Osteoblast (primary cell): ENCODE measurements around the gene PIP4K2C. TPM values are rescaled to one million over a fixed set of nuclear protein-coding genes. Genes with fewer than 3 reads are reported as not detected.
A peak's percentile ranks its signal among the peaks of the same experiment; 100 is the strongest.

Source experiments
- DNase-seq: peaks from one replicate; pipeline ENCODE4 v3.0.0; 2011; ENCODE audit warnings: low spot score, mixed read lengths; ENCODE audit not compliant: insufficient read length; ENCODE audit errors: missing footprints
- H2AFZ ChIP-seq: 2 replicates; pipeline ENCODE4 v1.6.0; 2011; ENCODE audit warnings: mild to moderate bottlenecking, low read length
- H3K27ac ChIP-seq: 2 replicates; pipeline ENCODE4 v1.5.1; 2011; ENCODE audit warnings: mild to moderate bottlenecking, low read depth, low read length, moderate library complexity
- H3K27me3 ChIP-seq: 2 replicates; pipeline ENCODE4 v1.6.0; 2012; ENCODE audit warnings: mild to moderate bottlenecking, control low read depth, inconsistent platforms, low read length, moderate library complexity; ENCODE audit not compliant: insufficient read depth
- H3K36me3 ChIP-seq: 2 replicates; pipeline ENCODE4 v1.5.1; 2011; ENCODE audit warnings: mild to moderate bottlenecking, low read length, control low read depth, moderate library complexity; ENCODE audit not compliant: insufficient read depth
- H3K4me1 ChIP-seq: 2 replicates; pipeline ENCODE4 v1.5.1; 2011; ENCODE audit warnings: mild to moderate bottlenecking, low read length, control low read depth, moderate library complexity; ENCODE audit not compliant: insufficient read depth
- H3K4me2 ChIP-seq: 2 replicates; pipeline ENCODE4 v1.6.0; 2011; ENCODE audit warnings: mild to moderate bottlenecking, low read length; ENCODE audit not compliant: insufficient read depth
- H3K4me3 ChIP-seq: fragments of 200-600 bp; sonication (generic); 3 replicates; pipeline ENCODE4 v1.5.1; 2012; ENCODE audit warnings: mild to moderate bottlenecking, low read length, inconsistent platforms; ENCODE audit not compliant: insufficient read depth
- H3K79me2 ChIP-seq: 2 replicates; pipeline ENCODE4 v1.6.0; 2012; ENCODE audit warnings: mild to moderate bottlenecking, low read length, control low read depth, inconsistent platforms; ENCODE audit not compliant: insufficient read depth
- H3K9me3 ChIP-seq: 2 replicates; pipeline ENCODE4 v1.5.1; 2011; ENCODE audit warnings: low read depth, low read length, control low read depth
- H4K20me1 ChIP-seq: 2 replicates; pipeline ENCODE4 v1.6.0; 2012; ENCODE audit warnings: mild to moderate bottlenecking, low read length, control low read depth; ENCODE audit not compliant: insufficient read depth
- CTCF ChIP-seq: IDR thresholded peaks from 2 replicates; pipeline ENCODE4 v1.5.1; 2011; ENCODE audit warnings: mild to moderate bottlenecking, low read depth, low read length, moderate library complexity; ENCODE audit errors: extremely low read depth
- total RNA-seq: library from RNA; depleted of rRNA; stranded (reverse); fragments of >200 nt; gene quantifications from 2 replicates; pipeline ENCODE4 v1.2.3, GENCODE V29; 2012

The PIP4K2C gene
- total RNA-seq, 1 donor = 36.6 TPM

DNA sequence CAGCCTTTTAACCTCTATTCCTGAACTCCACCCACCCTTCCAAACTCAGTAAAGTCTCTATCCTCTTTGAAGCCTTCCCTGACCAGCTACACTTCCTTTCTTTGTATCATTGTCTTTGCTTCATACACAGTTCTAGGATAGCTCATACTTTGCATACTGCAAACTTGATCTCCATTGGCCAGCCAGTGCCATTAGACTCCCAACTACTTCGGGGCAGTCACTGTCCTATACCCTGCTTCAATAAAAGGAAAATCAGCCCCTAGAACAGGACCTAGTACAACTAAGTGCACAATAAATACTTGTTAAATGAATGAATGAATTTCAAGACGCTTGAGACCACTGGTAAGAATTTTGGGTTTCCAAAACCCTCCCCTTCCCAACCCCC is 521 bp upstream of the PIP4K2C start:
- no peaks in the 10 kb centered on the region for H4K20me1 ChIP-seq
- no peaks in the 10 kb centered on the region for H3K9me3 ChIP-seq
- TF ChIP-seq CTCF = no peak
- H3K79me2 ChIP-seq = peaks cover 7% of the 10 kb centered on the region
- no peaks in the 10 kb centered on the region for H3K36me3 ChIP-seq
- peaks cover 9% of the 10 kb centered on the region for H3K4me1 ChIP-seq
- peak overlapping the region; percentile 94 for H3K4me3 ChIP-seq
- H3K4me2 ChIP-seq = peak overlapping the region; percentile 92
- peaks cover 26% of the 10 kb centered on the region for H3K27me3 ChIP-seq
- peak overlapping the region; percentile 41 for H3K27ac ChIP-seq
- peak overlapping the region; percentile 97 for H2AFZ ChIP-seq
- DNase-seq = no peak

GRCh38 chr12:57591782-57592325 is 862 bp downstream of the PIP4K2C start:
- H3K4me2 ChIP-seq = peak overlapping the region; percentile 92
- peaks cover 16% of the 10 kb centered on the region for H3K27me3 ChIP-seq

GRCh38 chr12:57592551-57593165 is 1.7 kb downstream of the PIP4K2C start:
- Histone ChIP-seq H3K36me3 (peaks cover 6% of the 10 kb centered on the region), H3K4me1 (peaks cover 9% of the 10 kb centered on the region), H3K4me2 (peak overlapping the region; percentile 92), H3K79me2 (peaks cover 7% of the 10 kb centered on the region), H3K27ac (no peak overlapping the region), H3K4me3 (no peak overlapping the region), H3K9me3 (no peaks in the 10 kb centered on the region), H3K27me3 (peaks cover 9% of the 10 kb centered on the region), H2AFZ (no peak overlapping the region), H4K20me1 (no peaks in the 10 kb centered on the region)
- no peak for TF ChIP-seq CTCF
- DNase-seq = no peak

More at GRCh38 chr12:57591782-57592325, 862 bp downstream of the PIP4K2C start:
- Histone ChIP-seq H3K36me3 (peaks cover 6% of the 10 kb centered on the region), H3K79me2 (peaks cover 7% of the 10 kb centered on the region), H3K27ac (no peak overlapping the region), H4K20me1 (no peaks in the 10 kb centered on the region), H3K4me3 (peak overlapping the region; percentile 94), H3K4me1 (peaks cover 9% of the 10 kb centered on the region), H3K9me3 (no peaks in the 10 kb centered on the region), H2AFZ (peak overlapping the region; percentile 97)
- no peak for TF ChIP-seq CTCF
- no peak for DNase-seq

DNA sequence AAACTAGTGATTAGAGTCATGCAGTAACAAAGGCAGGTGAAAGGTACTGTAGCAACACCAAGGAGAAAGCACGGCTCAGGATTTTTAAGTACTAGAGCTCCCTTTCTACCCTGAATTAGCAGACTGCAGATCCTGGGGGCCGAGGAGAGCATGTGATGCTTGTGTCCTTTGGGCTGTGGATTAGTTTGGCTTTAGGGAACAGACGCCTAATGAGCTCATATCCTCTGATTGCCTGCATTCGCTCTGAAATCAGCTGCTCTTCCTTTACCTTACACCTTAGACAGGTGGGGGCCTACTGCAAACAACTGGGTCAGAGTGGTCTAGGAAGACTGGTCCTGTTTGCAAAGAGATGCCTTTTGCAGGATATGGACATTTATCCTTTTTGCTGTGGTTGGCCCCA is 2.2 kb downstream of the PIP4K2C start:
- no peaks in the 10 kb centered on the region for H3K9me3 ChIP-seq
- peaks cover 6% of the 10 kb centered on the region for H3K36me3 ChIP-seq
- no peaks in the 10 kb centered on the region for H4K20me1 ChIP-seq
- H3K4me1 ChIP-seq = peaks cover 9% of the 10 kb centered on the region
- no peak overlapping the region for H3K4me2 ChIP-seq
- no peak overlapping the region for H2AFZ ChIP-seq
- peaks cover 7% of the 10 kb centered on the region for H3K79me2 ChIP-seq
- H3K27ac ChIP-seq = no peak overlapping the region
- TF ChIP-seq CTCF = no peak
- H3K27me3 ChIP-seq = peaks cover 4% of the 10 kb centered on the region
- no peak for DNase-seq
- no peak overlapping the region for H3K4me3 ChIP-seq
